HG02759 (cell line): ENCODE results near the gene CCBE1.
"Not testable (repeated sequence)": the region's sequence is repeated elsewhere in the genome, so short reads cannot be mapped to it uniquely, and the experiment has no call there.

Experiments used
- ATAC-seq: cut with Tn5 transposase; IDR thresholded peaks from one replicate; pipeline ENCODE4 v1.9.1; 2021; ENCODE audit warnings: mild to moderate bottlenecking, moderate library complexity; ENCODE audit not compliant: unreplicated experiment

Gene CCBE1

GRCh38 chr18:59659508-59660170, 37.6 kb downstream of the CCBE1 start:
- no peak for ATAC-seq

GRCh38 chr18:59658941-59659340, 38.3 kb downstream of the CCBE1 start:
- ATAC-seq: no peak

- no peak for ATAC-seq
Measured at GRCh38 chr18:59657012-59657411, 40.2 kb downstream of the CCBE1 start.

- no peak for ATAC-seq
Measured at GRCh38 chr18:59656373-59656887, 40.8 kb downstream of the CCBE1 start.

- no peak for ATAC-seq
Measured at GRCh38 chr18:59655676-59656075, 41.5 kb downstream of the CCBE1 start.

GRCh38 chr18:59651071-59651470, 46.2 kb downstream of the CCBE1 start:
- no peak for ATAC-seq

GRCh38 chr18:59650266-59650820, 46.9 kb downstream of the CCBE1 start:
- no peak for ATAC-seq

GRCh38 chr18:59649591-59649990, 47.6 kb downstream of the CCBE1 start:
- no peak for ATAC-seq

- ATAC-seq: not testable (repeated sequence)
Measured at GRCh38 chr18:59648469-59648868, 48.8 kb downstream of the CCBE1 start.

- no peak for ATAC-seq
Measured at GRCh38 chr18:59646963-59647307, 50.3 kb downstream of the CCBE1 start.

GRCh38 chr18:59646228-59646962, 50.8 kb downstream of the CCBE1 start:
- no peak for ATAC-seq

GRCh38 chr18:59643740-59644139, 53.5 kb downstream of the CCBE1 start:
- no peak for ATAC-seq

GRCh38 chr18:59640721-59641120, 56.5 kb downstream of the CCBE1 start:
- no peak for ATAC-seq

GRCh38 chr18:59639821-59640220, 57.4 kb downstream of the CCBE1 start:
- ATAC-seq: no peak

- no peak for ATAC-seq
Measured at GRCh38 chr18:59639136-59639535, 58.1 kb downstream of the CCBE1 start.

- ATAC-seq: no peak
Measured at GRCh38 chr18:59633961-59634485, 63.2 kb downstream of the CCBE1 start.

- no peak for ATAC-seq
Measured at GRCh38 chr18:59633317-59633716, 63.9 kb downstream of the CCBE1 start.

GRCh38 chr18:59631583-59632181, 65.5 kb downstream of the CCBE1 start:
- no peak for ATAC-seq

- ATAC-seq: no peak
Measured at GRCh38 chr18:59629894-59630293, 67.3 kb downstream of the CCBE1 start.

- no peak for ATAC-seq
Measured at GRCh38 chr18:59628995-59629394, 68.2 kb downstream of the CCBE1 start.

GRCh38 chr18:59627414-59627813, 69.8 kb downstream of the CCBE1 start:
- ATAC-seq: no peak
